BLaER1 treated with 17β-estradiol and CSF1 and Interleukin-3, amounts not matched to agents 10 nM and 100 nM (cell line): ENCODE data around the gene WDR70.
"Not testable (repeated sequence)": the region's sequence is repeated elsewhere in the genome, so short reads cannot be mapped to it uniquely, and the experiment has no call there.

Experiments used
- H3K27ac ChIP-seq, 11 experiments: shearing (Covaris generic); formaldehyde crosslinking; 2 replicates each; pipeline ENCODE4 v1.8.1; 2022
- H3K27me3 ChIP-seq, 11 experiments: shearing (Covaris generic); formaldehyde crosslinking; 2 replicates each; pipeline ENCODE4 v1.8.1; 2022
- H3K36me3 ChIP-seq, 11 experiments: shearing (Covaris generic); formaldehyde crosslinking; 2 replicates each; pipeline ENCODE4 v1.8.1; 2022
- H3K4me1 ChIP-seq, 10 experiments: shearing (Covaris generic); formaldehyde crosslinking; 2 replicates each; pipeline ENCODE4 v1.8.1; 2022
- H3K4me2 ChIP-seq, 11 experiments: shearing (Covaris generic); formaldehyde crosslinking; 2 replicates each; pipeline ENCODE4 v1.8.1; 2022
- H3K4me3 ChIP-seq, 10 experiments: shearing (Covaris generic); formaldehyde crosslinking; 2 replicates each; pipeline ENCODE4 v1.8.1; 2022
- H3K9ac ChIP-seq, 11 experiments: shearing (Covaris generic); formaldehyde crosslinking; 2 replicates each; pipeline ENCODE4 v1.8.1; 2022
- H3K9me3 ChIP-seq, 11 experiments: shearing (Covaris generic); formaldehyde crosslinking; replicated peaks in 1 of 11; 2 replicates each; pipeline ENCODE4 v1.8.1; 2022
- H4K20me1 ChIP-seq, 11 experiments: shearing (Covaris generic); formaldehyde crosslinking; 2 replicates each; pipeline ENCODE4 v1.8.1; 2022
- Cebpa-rat ChIP-seq, 11 experiments: shearing (Covaris generic); IDR thresholded peaks; 2 replicates each; pipeline ENCODE4 v1.8.1; 2022

The WDR70 gene

DNA sequence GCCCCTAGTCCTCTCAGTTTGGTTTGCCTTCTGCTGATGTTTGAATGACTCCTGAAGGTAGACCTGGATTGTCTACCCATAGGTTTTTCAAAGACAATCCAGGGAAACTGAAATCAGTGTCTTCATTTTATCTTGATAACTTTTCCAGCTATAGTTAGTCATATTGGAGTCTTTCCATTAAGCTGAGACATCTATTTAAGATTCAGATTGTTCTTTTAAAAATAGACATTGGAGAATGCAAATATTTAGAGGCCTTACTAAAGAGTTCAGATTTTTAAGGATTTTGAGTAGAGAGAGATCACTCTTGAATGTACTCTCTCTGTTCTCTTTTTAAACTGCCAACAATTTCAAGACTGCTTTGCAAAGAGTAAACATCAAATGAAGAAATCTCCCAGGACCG is 391.7 kb downstream of the WDR70 start:
- H3K4me1 ChIP-seq, result no peaks in the 10 kb centered on the region
- no peaks in the 10 kb centered on the region for H4K20me1 ChIP-seq
- no peaks in the 10 kb centered on the region for H3K27me3 ChIP-seq
- H3K9me3 ChIP-seq, result peaks cover 17 to 27% (median 22%) of the 10 kb centered on the region in 11 experiments
- H3K4me2 ChIP-seq, result no peak overlapping the region
- no peaks in the 10 kb centered on the region for H3K36me3 ChIP-seq
- H3K27ac ChIP-seq, result no peak overlapping the region
- H3K9ac ChIP-seq, result no peak overlapping the region
- TF ChIP-seq Cebpa-rat (IDR thresholded peaks at IDR 0.05), result no peak
- H3K4me3 ChIP-seq, result no peak overlapping the region

DNA sequence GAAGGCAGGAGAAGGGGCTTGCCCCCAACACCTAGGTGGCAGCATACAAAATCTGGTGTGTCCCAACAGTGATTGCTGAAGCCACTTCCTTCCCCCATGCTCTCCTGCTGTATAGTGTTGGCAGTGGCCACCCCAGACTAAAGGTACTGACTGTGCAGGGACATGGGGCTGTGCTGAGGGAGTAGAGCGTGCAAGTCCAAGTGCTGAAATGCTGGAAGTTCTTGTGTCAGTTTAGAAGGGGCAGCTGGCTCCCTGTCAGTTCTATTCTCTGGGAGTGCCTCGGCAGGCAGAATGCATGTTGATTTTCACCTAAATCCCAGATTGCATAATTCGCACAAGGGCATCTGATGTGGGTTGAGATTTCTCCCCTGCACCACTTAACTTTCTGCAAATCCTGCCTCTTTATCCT is 392.1 kb downstream of the WDR70 start:
- Histone ChIP-seq H3K4me3 (no peak overlapping the region), H3K4me1 (no peaks in the 10 kb centered on the region), H3K9ac (no peak overlapping the region), H3K27me3 (no peaks in the 10 kb centered on the region), H3K27ac (no peak overlapping the region), H4K20me1 (no peaks in the 10 kb centered on the region), H3K36me3 (no peaks in the 10 kb centered on the region), H3K4me2 (no peak overlapping the region), H3K9me3 (peaks cover 17 to 27% (median 22%) of the 10 kb centered on the region in 11 experiments)
- TF ChIP-seq Cebpa-rat (IDR thresholded peaks at IDR 0.05), result no peak

- H3K27me3 ChIP-seq, result no peaks in the 10 kb centered on the region
- H3K4me2 ChIP-seq, result no peak overlapping the region
- peaks cover 17 to 27% (median 22%) of the 10 kb centered on the region in 11 experiments for H3K9me3 ChIP-seq
- no peak for TF ChIP-seq Cebpa-rat (IDR thresholded peaks at IDR 0.05)
- H3K4me3 ChIP-seq, result no peak overlapping the region
- H3K9ac ChIP-seq, result no peak overlapping the region
- H4K20me1 ChIP-seq, result no peaks in the 10 kb centered on the region
- no peak overlapping the region for H3K27ac ChIP-seq
- no peaks in the 10 kb centered on the region for H3K36me3 ChIP-seq
- H3K4me1 ChIP-seq, result no peaks in the 10 kb centered on the region
Observed at GRCh38 chr5:37771731-37772130, 392.6 kb downstream of the WDR70 start.

- no peaks in the 10 kb centered on the region for H4K20me1 ChIP-seq
- no peaks in the 10 kb centered on the region for H3K36me3 ChIP-seq
- no peaks in the 10 kb centered on the region for H3K27me3 ChIP-seq
- no peaks in the 10 kb centered on the region for H3K4me1 ChIP-seq
- no peak overlapping the region for H3K4me2 ChIP-seq
- H3K4me3 ChIP-seq, result no peak overlapping the region
- no peak for TF ChIP-seq Cebpa-rat (IDR thresholded peaks at IDR 0.05)
- H3K27ac ChIP-seq, result no peak overlapping the region
- peaks cover 17 to 27% (median 22%) of the 10 kb centered on the region in 11 experiments for H3K9me3 ChIP-seq
- H3K9ac ChIP-seq, result no peak overlapping the region
Observed at GRCh38 chr5:37772255-37772654, 393.1 kb downstream of the WDR70 start.

DNA sequence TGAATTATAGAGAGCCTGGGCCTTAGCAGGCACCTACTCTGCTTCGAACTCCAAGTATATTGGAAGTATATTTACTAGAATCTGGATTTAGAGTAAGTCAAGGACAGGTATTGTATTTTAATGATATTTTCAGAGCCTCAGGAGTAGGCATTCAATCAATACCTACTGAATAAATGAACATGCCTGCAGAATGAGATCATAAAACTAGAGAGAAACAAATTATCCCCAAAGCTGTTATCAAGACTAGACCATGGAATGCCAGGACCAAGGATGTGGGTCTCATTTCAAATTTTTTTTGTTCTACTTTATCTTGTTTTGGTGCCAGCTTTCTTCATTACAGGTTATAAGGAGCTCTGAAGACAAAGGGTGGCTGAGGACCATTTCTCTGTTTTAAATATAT is 394.7 kb downstream of the WDR70 start:
- no peaks in the 10 kb centered on the region for H3K36me3 ChIP-seq
- H4K20me1 ChIP-seq, result no peaks in the 10 kb centered on the region
- no peak overlapping the region for H3K4me3 ChIP-seq
- TF ChIP-seq Cebpa-rat (IDR thresholded peaks at IDR 0.05), result no peak
- no peak overlapping the region for H3K9ac ChIP-seq
- no peak overlapping the region for H3K27ac ChIP-seq
- H3K27me3 ChIP-seq, result no peaks in the 10 kb centered on the region
- H3K4me1 ChIP-seq, result no peaks in the 10 kb centered on the region
- H3K9me3 ChIP-seq, result peaks cover 17 to 27% (median 22%) of the 10 kb centered on the region in 11 experiments
- H3K4me2 ChIP-seq, result no peak overlapping the region

GRCh38 chr5:37774912-37775483 is 395.9 kb downstream of the WDR70 start:
- Histone ChIP-seq H3K36me3 (no peaks in the 10 kb centered on the region), H3K4me1 (no peaks in the 10 kb centered on the region), H3K4me2 (no peak overlapping the region), H3K9ac (no peak overlapping the region), H4K20me1 (no peaks in the 10 kb centered on the region), H3K9me3 (peaks cover 17 to 27% (median 22%) of the 10 kb centered on the region in 11 experiments), H3K27ac (no peak overlapping the region), H3K4me3 (no peak overlapping the region), H3K27me3 (no peaks in the 10 kb centered on the region)
- TF ChIP-seq Cebpa-rat (IDR thresholded peaks at IDR 0.05), result no peak

- no peaks in the 10 kb centered on the region for H4K20me1 ChIP-seq
- H3K27me3 ChIP-seq, result no peaks in the 10 kb centered on the region
- H3K36me3 ChIP-seq, result no peaks in the 10 kb centered on the region
- peaks cover 17 to 27% (median 22%) of the 10 kb centered on the region in 11 experiments for H3K9me3 ChIP-seq
- no peak overlapping the region for H3K4me3 ChIP-seq
- no peak overlapping the region for H3K9ac ChIP-seq
- H3K4me2 ChIP-seq, result no peak overlapping the region
- no peak overlapping the region; a peak in 1 of 22 replicates for H3K27ac ChIP-seq
- H3K4me1 ChIP-seq, result no peaks in the 10 kb centered on the region
- no peak for TF ChIP-seq Cebpa-rat (IDR thresholded peaks at IDR 0.05)
Observed at GRCh38 chr5:37776826-37777225, 397.7 kb downstream of the WDR70 start.

DNA sequence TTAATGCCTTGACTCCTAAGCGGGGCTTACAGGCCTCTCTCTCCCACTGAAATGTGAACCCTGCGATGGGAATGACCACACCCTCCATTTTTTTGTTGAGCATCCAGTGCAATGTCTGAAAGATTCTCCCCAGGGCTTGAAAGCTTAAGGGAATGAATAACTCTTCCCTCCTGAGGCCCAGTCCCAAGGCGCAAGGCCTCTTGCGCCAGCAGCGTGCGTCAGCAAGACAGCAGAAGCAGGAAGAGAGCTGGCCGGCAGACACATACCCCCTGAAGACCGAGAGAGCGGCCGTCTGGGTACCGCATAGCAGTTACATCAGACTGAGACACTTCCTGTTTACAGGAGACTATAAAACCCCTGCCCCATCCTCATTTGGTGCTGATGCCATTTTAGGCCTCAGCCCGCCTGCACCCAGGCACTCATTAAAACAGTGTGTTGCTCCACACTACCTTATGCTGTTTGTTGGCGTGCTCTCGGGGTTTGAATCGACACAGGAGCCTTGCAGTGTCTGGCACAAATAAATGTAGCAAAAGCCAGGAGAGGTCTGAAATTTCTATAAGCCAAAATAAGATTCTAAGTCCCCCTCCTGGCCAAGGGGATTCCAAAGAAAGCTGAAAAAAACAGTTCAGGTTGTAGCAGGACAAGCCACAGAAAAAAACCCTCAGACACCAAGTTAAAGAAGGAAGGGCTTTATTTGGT is 398.5 kb downstream of the WDR70 start:
- no peaks in the 10 kb centered on the region for H3K36me3 ChIP-seq
- H3K27me3 ChIP-seq, result no peaks in the 10 kb centered on the region
- no peak overlapping the region for H3K27ac ChIP-seq
- TF ChIP-seq Cebpa-rat (IDR thresholded peaks at IDR 0.05), result no peak
- no peaks in the 10 kb centered on the region for H3K4me1 ChIP-seq
- no peak overlapping the region for H3K4me2 ChIP-seq
- peaks cover 17 to 27% (median 22%) of the 10 kb centered on the region in 11 experiments for H3K9me3 ChIP-seq
- H3K4me3 ChIP-seq, result no peak overlapping the region
- H4K20me1 ChIP-seq, result no peaks in the 10 kb centered on the region
- H3K9ac ChIP-seq, result no peak overlapping the region

DNA sequence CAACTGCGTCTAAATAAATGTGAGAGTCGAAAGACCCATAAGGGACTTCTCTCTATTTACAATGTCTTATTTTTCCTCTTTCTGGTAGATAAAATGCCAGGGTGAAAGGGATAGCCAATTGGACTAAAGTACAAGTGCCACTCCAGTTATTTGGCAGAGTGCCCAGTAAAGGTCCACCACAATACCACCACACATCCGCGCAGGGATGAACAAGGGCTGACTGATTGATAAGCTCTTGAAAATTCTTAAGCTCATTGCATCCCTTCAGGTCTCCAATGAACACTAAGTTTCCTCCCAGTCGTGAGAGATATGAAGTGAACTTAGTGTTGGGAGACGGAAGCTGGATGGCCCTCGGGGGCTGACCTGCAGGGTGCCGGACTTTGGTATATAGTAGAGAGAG is 402.3 kb downstream of the WDR70 start:
- not testable (repeated sequence) for H3K4me1 ChIP-seq, H3K27ac ChIP-seq, H3K4me3 ChIP-seq, H3K27me3 ChIP-seq, H4K20me1 ChIP-seq, H3K4me2 ChIP-seq, H3K9ac ChIP-seq, H3K36me3 ChIP-seq
- H3K9me3 ChIP-seq, result peaks cover 0 to 13% (median 9%) of the 10 kb centered on the region in 11 experiments; a peak in 6 of 22 replicates

- Histone ChIP-seq H3K9ac (no peak overlapping the region), H4K20me1 (no peaks in the 10 kb centered on the region), H3K27me3 (no peaks in the 10 kb centered on the region), H3K36me3 (no peaks in the 10 kb centered on the region), H3K4me3 (no peak overlapping the region), H3K4me2 (no peak overlapping the region), H3K9me3 (peaks cover 0 to 20% (median 12%) of the 10 kb centered on the region in 11 experiments; a peak in 13 of 22 replicates), H3K4me1 (no peaks in the 10 kb centered on the region), H3K27ac (no peak overlapping the region)
- TF ChIP-seq Cebpa-rat (IDR thresholded peaks at IDR 0.05), result no peak
Observed at GRCh38 chr5:37786416-37786815, 407.3 kb downstream of the WDR70 start.
